Kidney capillary endothelial cell (primary cell): ENCODE measurements around the gene MAP2K5.

ENCODE experiments used
- DNase-seq: peaks from one replicate; pipeline ENCODE4 v3.0.0-alpha.2; 2018; ENCODE audit warnings: low spot score

The MAP2K5 gene

GRCh38 chr15:67521783-67522568 lies 20.5 kb upstream of the MAP2K5 start:
- DNase-seq, result peak; percentile 13

GRCh38 chr15:67523330-67523729 lies 19.2 kb upstream of the MAP2K5 start:
- no peak for DNase-seq

GRCh38 chr15:67524235-67524634 lies 18.3 kb upstream of the MAP2K5 start:
- no peak for DNase-seq

GRCh38 chr15:67528513-67528912 lies 14.0 kb upstream of the MAP2K5 start:
- no peak for DNase-seq

- DNase-seq, result no peak
Measured at GRCh38 chr15:67531379-67531914, 11.1 kb upstream of the MAP2K5 start.

GRCh38 chr15:67533873-67534272 lies 8.6 kb upstream of the MAP2K5 start:
- no peak for DNase-seq

GRCh38 chr15:67534360-67534759 lies 8.1 kb upstream of the MAP2K5 start:
- no peak for DNase-seq

GRCh38 chr15:67537771-67538170 lies 4.7 kb upstream of the MAP2K5 start:
- DNase-seq, result no peak

- peak; percentile 7 for DNase-seq
Measured at GRCh38 chr15:67543348-67543718, 830 bp downstream of the MAP2K5 start.

- no peak for DNase-seq
Measured at GRCh38 chr15:67544475-67544874, 2.0 kb downstream of the MAP2K5 start.

GRCh38 chr15:67545864-67546263 lies 3.4 kb downstream of the MAP2K5 start:
- no peak for DNase-seq

- DNase-seq, result no peak
Measured at GRCh38 chr15:67547064-67547463, 4.6 kb downstream of the MAP2K5 start.

GRCh38 chr15:67547836-67548235 lies 5.3 kb downstream of the MAP2K5 start:
- DNase-seq, result no peak

GRCh38 chr15:67548236-67548852 lies 5.8 kb downstream of the MAP2K5 start:
- peak; percentile 2 for DNase-seq

- no peak for DNase-seq
Measured at GRCh38 chr15:67548862-67549651, 6.6 kb downstream of the MAP2K5 start.

- no peak for DNase-seq
Measured at GRCh38 chr15:67549736-67550135, 7.2 kb downstream of the MAP2K5 start.

- DNase-seq, result no peak
Measured at GRCh38 chr15:67550522-67550921, 8.0 kb downstream of the MAP2K5 start.

GRCh38 chr15:67551207-67551743 lies 8.8 kb downstream of the MAP2K5 start:
- DNase-seq, result no peak

- no peak for DNase-seq
Measured at GRCh38 chr15:67554580-67554979, 12.1 kb downstream of the MAP2K5 start.

- DNase-seq, result no peak
Measured at GRCh38 chr15:67556976-67557570, 14.6 kb downstream of the MAP2K5 start.

GRCh38 chr15:67558502-67558901 lies 16.0 kb downstream of the MAP2K5 start:
- DNase-seq, result no peak

GRCh38 chr15:67559158-67559557 lies 16.7 kb downstream of the MAP2K5 start:
- DNase-seq, result no peak
